Keratinocyte (primary cell): ENCODE data around the gene ASIC2. TPM values are rescaled to one million over a fixed set of nuclear protein-coding genes. Genes with fewer than 3 reads are reported as not detected.

Experiments
- DNase-seq: peaks from one replicate; pipeline ENCODE4 v3.0.0-alpha.2; 2011; ENCODE audit warnings: low read depth, missing footprints, low spot score
- FAIRE-seq: peaks from 2 replicates; lab custom pipeline; 2011; peaks lifted over from hg19 to GRCh38; lab: Jason Lieb, UNC
- H2AFZ ChIP-seq: 2 replicates; pipeline ENCODE4 v1.6.0; 2012; ENCODE audit warnings: low read length, control low read depth, inconsistent platforms; ENCODE audit not compliant: control insufficient read depth
- H3K27ac ChIP-seq: 2 replicates; pipeline ENCODE4 v1.5.1; 2011; ENCODE audit warnings: low read length; ENCODE audit not compliant: control insufficient read depth, insufficient read depth
- H3K27me3 ChIP-seq: 3 replicates; pipeline ENCODE4 v1.6.0; 2011; ENCODE audit warnings: low read length; ENCODE audit not compliant: control insufficient read depth, insufficient read depth; ENCODE audit errors: extremely low read depth
- H3K36me3 ChIP-seq, 2 experiments: 2 replicates in 1 of 2; 3 replicates in 1 of 2; pipeline ENCODE4 v1.5.1; 2011; ENCODE audit warnings: low read length in 2 of 2, mild to moderate bottlenecking in 1 of 2; ENCODE audit not compliant: control insufficient read depth in 2 of 2, insufficient read depth in 2 of 2; ENCODE audit errors: extremely low read depth in 1 of 2
- H3K4me1 ChIP-seq: 3 replicates; pipeline ENCODE4 v1.5.1; 2011; ENCODE audit warnings: low read length; ENCODE audit not compliant: control insufficient read depth, insufficient read depth; ENCODE audit errors: extremely low read depth
- H3K4me2 ChIP-seq: 3 replicates; pipeline ENCODE4 v1.6.0; 2011; ENCODE audit warnings: low read depth, low read length; ENCODE audit not compliant: control insufficient read depth, insufficient read depth; ENCODE audit errors: extremely low read depth
- H3K4me3 ChIP-seq, 3 experiments: fragments of 200-600 bp in 1 of 3; sonication (generic) in 1 of 3; 2 replicates in 2 of 3; 3 replicates in 1 of 3; pipeline ENCODE4 v1.5.1; 2011 to 2016; ENCODE audit warnings: low read length in 3 of 3, mild to moderate bottlenecking in 3 of 3, control low read depth in 2 of 3, inconsistent platforms in 1 of 3, low read depth in 1 of 3, mixed read lengths in 1 of 3, mixed run types in 1 of 3, moderate library complexity in 1 of 3; ENCODE audit not compliant: control insufficient read depth in 2 of 3, insufficient read depth in 2 of 3; ENCODE audit errors: extremely low read depth in 1 of 3
- H3K79me2 ChIP-seq: 2 replicates; pipeline ENCODE4 v1.6.0; 2012; ENCODE audit warnings: low read length; ENCODE audit not compliant: control insufficient read depth, insufficient read depth
- H3K9ac ChIP-seq: 3 replicates; pipeline ENCODE4 v1.6.0; 2011; ENCODE audit warnings: low read length; ENCODE audit not compliant: control insufficient read depth, insufficient read depth; ENCODE audit errors: extremely low read depth
- H3K9me1 ChIP-seq: 3 replicates; pipeline ENCODE4 v1.6.0; 2011; ENCODE audit warnings: low read length; ENCODE audit not compliant: control insufficient read depth, insufficient read depth; ENCODE audit errors: extremely low read depth
- H3K9me3 ChIP-seq: 2 replicates; pipeline ENCODE4 v1.5.1; 2012; ENCODE audit warnings: low read depth, low read length; ENCODE audit not compliant: control insufficient read depth
- H4K20me1 ChIP-seq: 3 replicates; pipeline ENCODE4 v1.6.0; 2011; ENCODE audit warnings: low read length; ENCODE audit not compliant: control insufficient read depth, insufficient read depth; ENCODE audit errors: extremely low read depth
- EZH2 ChIP-seq: IDR thresholded peaks from one replicate; pipeline ENCODE4 v1.6.1; 2012; ENCODE audit warnings: inconsistent platforms, mild to moderate bottlenecking, low read length, moderate library complexity
- dilution Hi-C: fragments of 300-500 bp; cut with MboI; formaldehyde crosslinking; loops from one replicate; pipeline ENCODE4 v1.7.0; 2020; ENCODE audit warnings: low sequenced_read_pairs; ENCODE audit not compliant: extremely low pct_ligation_motif_present
- polyA plus RNA-seq, 5 experiments: library from polyadenylated mRNA; depleted of rRNA in 3 of 5; stranded (reverse) in 3 of 5; stranded (forward) in 1 of 5; unstranded in 1 of 5; fragments of >200 nt; gene quantifications; 1 replicate in 1 of 5; 2 replicates in 3 of 5; 3 replicates in 1 of 5; pipeline versions ENCODE4 v1.2.1 to v1.2.3, GENCODE V29; 2011 to 2012; ENCODE audit warnings: missing spikeins in 2 of 5, low read depth in 1 of 5, low replicate concordance in 1 of 5
- TF ChIP-seq, protein P1 (sequence below), 3 experiments: IDR thresholded peaks in 1 of 3; conservative IDR thresholded peaks in 1 of 3; optimal IDR thresholded peaks in 1 of 3; 2 replicates in 2 of 3; 3 replicates in 1 of 3; pipeline versions ENCODE3 to v1.5.1; 2011; ENCODE audit warnings: low read length in 3 of 3, mild to moderate bottlenecking in 3 of 3, moderate library complexity in 2 of 3, control low read depth in 1 of 3, inconsistent platforms in 1 of 3; ENCODE audit not compliant: insufficient read depth in 2 of 3; ENCODE audit errors: extremely low read depth in 1 of 3

The ASIC2 gene
- polyA plus RNA-seq, 1 donor (not counting 4 experiments of a cell fraction or from before 2014, with no cell fraction given): not detected

DNA sequence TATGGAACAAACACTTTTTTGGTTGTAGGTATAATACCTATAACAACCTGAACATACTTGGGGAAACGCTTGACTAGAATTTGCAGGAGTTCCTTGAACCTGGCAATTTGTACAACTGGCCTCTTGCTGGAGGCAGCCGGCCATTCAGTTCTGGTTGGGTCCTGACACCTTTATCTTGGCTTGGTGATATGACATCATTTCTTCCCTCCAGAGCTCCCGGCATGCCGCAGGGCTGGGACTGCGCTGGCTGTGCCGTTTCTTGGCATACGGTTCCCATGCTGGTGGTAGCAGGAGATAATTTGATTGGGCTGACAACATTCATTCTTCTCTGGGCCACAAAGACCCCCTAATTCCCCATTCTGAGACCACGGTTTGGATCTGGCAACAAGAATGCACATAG lies 87.5 kb downstream of the ASIC2 start:
- H3K4me1 ChIP-seq: no peaks in the 10 kb centered on the region
- H3K36me3 ChIP-seq: no peaks in the 10 kb centered on the region
- DNase-seq (no peak), FAIRE-seq (no peak)
- TF ChIP-seq EZH2: no peak
- TF ChIP-seq, protein P1, sequence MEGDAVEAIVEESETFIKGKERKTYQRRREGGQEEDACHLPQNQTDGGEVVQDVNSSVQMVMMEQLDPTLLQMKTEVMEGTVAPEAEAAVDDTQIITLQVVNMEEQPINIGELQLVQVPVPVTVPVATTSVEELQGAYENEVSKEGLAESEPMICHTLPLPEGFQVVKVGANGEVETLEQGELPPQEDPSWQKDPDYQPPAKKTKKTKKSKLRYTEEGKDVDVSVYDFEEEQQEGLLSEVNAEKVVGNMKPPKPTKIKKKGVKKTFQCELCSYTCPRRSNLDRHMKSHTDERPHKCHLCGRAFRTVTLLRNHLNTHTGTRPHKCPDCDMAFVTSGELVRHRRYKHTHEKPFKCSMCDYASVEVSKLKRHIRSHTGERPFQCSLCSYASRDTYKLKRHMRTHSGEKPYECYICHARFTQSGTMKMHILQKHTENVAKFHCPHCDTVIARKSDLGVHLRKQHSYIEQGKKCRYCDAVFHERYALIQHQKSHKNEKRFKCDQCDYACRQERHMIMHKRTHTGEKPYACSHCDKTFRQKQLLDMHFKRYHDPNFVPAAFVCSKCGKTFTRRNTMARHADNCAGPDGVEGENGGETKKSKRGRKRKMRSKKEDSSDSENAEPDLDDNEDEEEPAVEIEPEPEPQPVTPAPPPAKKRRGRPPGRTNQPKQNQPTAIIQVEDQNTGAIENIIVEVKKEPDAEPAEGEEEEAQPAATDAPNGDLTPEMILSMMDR (optimal IDR thresholded peaks at IDR 0.05 in 1 of 3, IDR thresholded peaks at IDR 0.05 in 1 of 3, conservative IDR thresholded peaks at IDR 0.05 in 1 of 3; ENCODE audit: extremely low read depth in 1 of 3, insufficient read depth in 2 of 3, low read length in 3 of 3): no peak
- no peak overlapping the region for H3K27ac ChIP-seq
- H3K9me3 ChIP-seq: no peaks in the 10 kb centered on the region
- H3K4me2 ChIP-seq: no peak overlapping the region
- no peak overlapping the region for H2AFZ ChIP-seq
- no peaks in the 10 kb centered on the region for H4K20me1 ChIP-seq
- no peaks in the 10 kb centered on the region for H3K27me3 ChIP-seq
- H3K4me3 ChIP-seq: no peak overlapping the region
- H3K79me2 ChIP-seq: no peaks in the 10 kb centered on the region
- no peaks in the 10 kb centered on the region for H3K9me1 ChIP-seq
- H3K9ac ChIP-seq: no peak overlapping the region
- dilution Hi-C loops: no loop called here

DNA sequence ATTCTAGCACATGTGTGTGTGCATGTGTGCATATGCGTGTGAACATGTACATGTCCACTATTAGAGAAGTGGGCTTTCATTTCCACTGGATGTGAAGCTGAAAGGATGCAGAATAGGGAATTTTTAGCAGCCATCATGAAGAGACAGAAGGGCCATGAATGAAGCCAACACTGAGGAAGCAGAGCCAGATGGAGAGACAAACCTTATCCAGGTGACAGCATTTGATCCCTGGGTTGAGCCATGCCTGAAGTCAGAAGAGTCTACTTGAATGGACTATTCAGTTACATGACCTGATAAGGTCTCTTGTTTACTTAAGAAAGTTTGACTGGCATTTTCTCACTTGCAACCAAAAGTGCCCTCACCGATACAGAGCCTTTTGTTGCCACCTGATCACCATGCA lies 88.4 kb downstream of the ASIC2 start:
- TF ChIP-seq EZH2: no peak
- TF ChIP-seq, protein P1 (optimal IDR thresholded peaks at IDR 0.05 in 1 of 3, IDR thresholded peaks at IDR 0.05 in 1 of 3, conservative IDR thresholded peaks at IDR 0.05 in 1 of 3; ENCODE audit: extremely low read depth in 1 of 3, insufficient read depth in 2 of 3, low read length in 3 of 3): no peak
- Histone ChIP-seq H3K4me2 (no peak overlapping the region), H3K79me2 (no peaks in the 10 kb centered on the region), H2AFZ (no peak overlapping the region), H3K4me1 (peaks cover 3% of the 10 kb centered on the region), H3K27ac (no peak overlapping the region), H3K9ac (no peak overlapping the region), H3K27me3 (no peaks in the 10 kb centered on the region), H3K36me3 (no peaks in the 10 kb centered on the region), H4K20me1 (no peaks in the 10 kb centered on the region), H3K9me3 (no peaks in the 10 kb centered on the region), H3K4me3 (no peak overlapping the region), H3K9me1 (no peaks in the 10 kb centered on the region)
- FAIRE-seq (no peak), DNase-seq (no peak)
- dilution Hi-C loops: no loop called here
